Measurements from ENCODE around the gene SKIL.

Gene SKIL

GRCh38 chr3:170410428-170411029 lies 53.0 kb downstream of the SKIL start:
- Histone ChIP-seq H3K27ac (no peak overlapping the region), H3K9ac (ENCODE audit: insufficient read length) (no peak overlapping the region), H3K36me3 (ENCODE audit: insufficient read depth, low read length) (no peaks in the 10 kb centered on the region), H3K9me3 (ENCODE audit: low read depth, low read length) (no peaks in the 10 kb centered on the region), H3K4me3 (no peak overlapping the region)
- peak; percentile 10 for DNase-seq (ENCODE audit: low read depth, low spot score)
- TF ChIP-seq EZH2 (IDR thresholded peaks at IDR 0.05): no peak
- no peak for TF ChIP-seq FOXP2 (optimal IDR thresholded peaks at IDR 0.05; ENCODE audit: control extremely low read depth, extremely low read length, insufficient read depth)
- TF ChIP-seq POLR2AphosphoS5 (IDR thresholded peaks at IDR 0.05; ENCODE audit: borderline replicate concordance, low read depth, low read length): no peak

- H3K4me3 ChIP-seq: no peak overlapping the region
- no peak for DNase-seq (ENCODE audit: low read depth, low spot score)
Observed at GRCh38 chr3:170413291-170413690, 55.8 kb downstream of the SKIL start.

GRCh38 chr3:170414202-170414663 lies 56.7 kb downstream of the SKIL start:
- Histone ChIP-seq H3K27ac (no peak overlapping the region), H3K4me3 (no peak overlapping the region), H3K9ac (ENCODE audit: insufficient read length) (no peak overlapping the region), H3K36me3 (ENCODE audit: insufficient read depth, low read length) (no peaks in the 10 kb centered on the region), H3K9me3 (ENCODE audit: low read depth, low read length) (no peaks in the 10 kb centered on the region)
- TF ChIP-seq POLR2AphosphoS5 (IDR thresholded peaks at IDR 0.05; ENCODE audit: borderline replicate concordance, low read depth, low read length): no peak
- no peak for TF ChIP-seq EZH2 (IDR thresholded peaks at IDR 0.05)
- no peak for TF ChIP-seq FOXP2 (optimal IDR thresholded peaks at IDR 0.05; ENCODE audit: control extremely low read depth, extremely low read length, insufficient read depth)
- peak; percentile 52 for DNase-seq (ENCODE audit: low read depth, low spot score)

More at GRCh38 chr3:170413291-170413690, 55.8 kb downstream of the SKIL start:
- H3K9me3 ChIP-seq (ENCODE audit: low read depth, low read length): no peaks in the 10 kb centered on the region
- no peaks in the 10 kb centered on the region for H3K36me3 ChIP-seq (ENCODE audit: insufficient read depth, low read length)
- TF ChIP-seq POLR2AphosphoS5 (IDR thresholded peaks at IDR 0.05; ENCODE audit: borderline replicate concordance, low read depth, low read length) (no peak), FOXP2 (optimal IDR thresholded peaks at IDR 0.05; ENCODE audit: control extremely low read depth, extremely low read length, insufficient read depth) (no peak), EZH2 (IDR thresholded peaks at IDR 0.05) (no peak)
- H3K9ac ChIP-seq (ENCODE audit: insufficient read length): no peak overlapping the region
- no peak overlapping the region for H3K27ac ChIP-seq

- no peak for DNase-seq (ENCODE audit: low read depth, low spot score)
- no peak overlapping the region for H3K9ac ChIP-seq (ENCODE audit: insufficient read length)
- H3K4me3 ChIP-seq: no peak overlapping the region
- TF ChIP-seq FOXP2 (optimal IDR thresholded peaks at IDR 0.05; ENCODE audit: control extremely low read depth, extremely low read length, insufficient read depth) (no peak), POLR2AphosphoS5 (IDR thresholded peaks at IDR 0.05; ENCODE audit: borderline replicate concordance, low read depth, low read length) (no peak), EZH2 (IDR thresholded peaks at IDR 0.05) (no peak)
- H3K27ac ChIP-seq: no peak overlapping the region
- H3K36me3 ChIP-seq (ENCODE audit: insufficient read depth, low read length): no peaks in the 10 kb centered on the region
- no peaks in the 10 kb centered on the region for H3K9me3 ChIP-seq (ENCODE audit: low read depth, low read length)
Observed at GRCh38 chr3:170417090-170417489, 59.6 kb downstream of the SKIL start.

GRCh38 chr3:170418422-170419398 lies 61.2 kb downstream of the SKIL start, which contains the start of gene CLDN11:
CLDN11 (plus strand) TSS chr3:170418868; CDS start chr3:170419067, 199 bp downstream.
- no peak for DNase-seq (ENCODE audit: low read depth, low spot score)
- no peak within 1 kb of the TSS for H3K4me3 ChIP-seq

GRCh38 chr3:170419557-170420087 lies 62.1 kb downstream of the SKIL start:
- no peak overlapping the region for H3K27ac ChIP-seq
- no peaks in the 10 kb centered on the region for H3K9me3 ChIP-seq (ENCODE audit: low read depth, low read length)
- no peak overlapping the region for H3K9ac ChIP-seq (ENCODE audit: insufficient read length)
- no peak for DNase-seq (ENCODE audit: low read depth, low spot score)
- no peaks in the 10 kb centered on the region for H3K36me3 ChIP-seq (ENCODE audit: insufficient read depth, low read length)
- no peak overlapping the region for H3K4me3 ChIP-seq
- TF ChIP-seq POLR2AphosphoS5 (IDR thresholded peaks at IDR 0.05; ENCODE audit: borderline replicate concordance, low read depth, low read length) (no peak), EZH2 (IDR thresholded peaks at IDR 0.05) (no peak), FOXP2 (optimal IDR thresholded peaks at IDR 0.05; ENCODE audit: control extremely low read depth, extremely low read length, insufficient read depth) (no peak)

More at GRCh38 chr3:170418422-170419398, 61.2 kb downstream of the SKIL start, which contains the start of gene CLDN11:
- Histone ChIP-seq H3K9me3 (ENCODE audit: low read depth, low read length) (no peaks in the 10 kb centered on the region), H3K9ac (ENCODE audit: insufficient read length) (no peak within 1 kb of the TSS), H3K36me3 (ENCODE audit: insufficient read depth, low read length) (no peaks in the 10 kb centered on the region), H3K27ac (no peak within 1 kb of the TSS)
- no peak for TF ChIP-seq EZH2 (IDR thresholded peaks at IDR 0.05)
- no peak for TF ChIP-seq POLR2AphosphoS5 (IDR thresholded peaks at IDR 0.05; ENCODE audit: borderline replicate concordance, low read depth, low read length)
- TF ChIP-seq FOXP2 (optimal IDR thresholded peaks at IDR 0.05; ENCODE audit: control extremely low read depth, extremely low read length, insufficient read depth): no peak

GRCh38 chr3:170420307-170420821 lies 62.8 kb downstream of the SKIL start:
- H3K9ac ChIP-seq (ENCODE audit: insufficient read length): no peak overlapping the region
- no peaks in the 10 kb centered on the region for H3K9me3 ChIP-seq (ENCODE audit: low read depth, low read length)
- no peak overlapping the region for H3K4me3 ChIP-seq
- TF ChIP-seq POLR2AphosphoS5 (IDR thresholded peaks at IDR 0.05; ENCODE audit: borderline replicate concordance, low read depth, low read length) (no peak), EZH2 (IDR thresholded peaks at IDR 0.05) (no peak), FOXP2 (optimal IDR thresholded peaks at IDR 0.05; ENCODE audit: control extremely low read depth, extremely low read length, insufficient read depth) (no peak)
- H3K27ac ChIP-seq: no peak overlapping the region
- H3K36me3 ChIP-seq (ENCODE audit: insufficient read depth, low read length): no peaks in the 10 kb centered on the region
- no peak for DNase-seq (ENCODE audit: low read depth, low spot score)

Measured in SK-N-MC (cell line).